ENCODE measurements around the gene COX17.

Gene COX17

GRCh38 chr3:119673875-119674274, 3.3 kb downstream of the COX17 start:
- no peak for DNase-seq (ENCODE audit: low spot score)

- no peak for DNase-seq (ENCODE audit: low spot score)
Measured at GRCh38 chr3:119672776-119673175, 4.4 kb downstream of the COX17 start.

DNA sequence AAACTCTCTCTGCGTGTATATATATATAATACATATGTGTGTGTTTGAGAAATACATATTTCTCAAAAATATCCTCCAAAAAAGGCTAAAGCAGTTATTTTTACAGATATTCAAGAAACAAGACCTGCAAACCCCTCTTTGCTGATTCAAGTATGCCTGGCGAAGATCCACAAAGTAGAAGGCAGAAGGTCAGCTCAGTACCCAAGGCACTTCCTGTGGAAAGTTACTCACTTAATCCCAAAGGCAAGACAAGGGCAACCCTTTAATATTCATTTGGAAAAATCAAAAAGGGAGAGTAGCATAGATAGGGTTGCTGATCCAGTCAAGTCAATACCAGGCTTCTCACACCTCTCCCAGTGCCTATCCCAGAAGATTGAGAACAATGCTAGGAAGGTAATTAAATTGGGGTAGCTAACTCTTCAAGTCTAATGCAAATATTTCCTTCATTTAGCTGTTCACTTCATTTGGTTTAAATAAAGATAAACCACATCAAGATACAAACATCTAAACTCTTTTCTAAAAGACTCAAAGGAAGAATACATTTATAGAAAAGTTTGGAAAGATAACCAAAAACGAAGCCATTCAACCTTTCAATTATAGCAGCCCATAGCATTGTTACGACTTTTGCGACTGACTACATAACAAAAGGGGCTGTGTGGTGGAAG, 7.2 kb downstream of the COX17 start:
- no peak for DNase-seq (ENCODE audit: low spot score)

GRCh38 chr3:119665954-119666559, 11.1 kb downstream of the COX17 start:
- DNase-seq (ENCODE audit: low spot score): no peak

- DNase-seq (ENCODE audit: low spot score): no peak
Measured at GRCh38 chr3:119664850-119665379, 12.3 kb downstream of the COX17 start.

- DNase-seq (ENCODE audit: low spot score): no peak
Measured at GRCh38 chr3:119664370-119664769, 12.8 kb downstream of the COX17 start.

GRCh38 chr3:119663885-119664284, 13.3 kb downstream of the COX17 start:
- no peak for DNase-seq (ENCODE audit: low spot score)

DNA sequence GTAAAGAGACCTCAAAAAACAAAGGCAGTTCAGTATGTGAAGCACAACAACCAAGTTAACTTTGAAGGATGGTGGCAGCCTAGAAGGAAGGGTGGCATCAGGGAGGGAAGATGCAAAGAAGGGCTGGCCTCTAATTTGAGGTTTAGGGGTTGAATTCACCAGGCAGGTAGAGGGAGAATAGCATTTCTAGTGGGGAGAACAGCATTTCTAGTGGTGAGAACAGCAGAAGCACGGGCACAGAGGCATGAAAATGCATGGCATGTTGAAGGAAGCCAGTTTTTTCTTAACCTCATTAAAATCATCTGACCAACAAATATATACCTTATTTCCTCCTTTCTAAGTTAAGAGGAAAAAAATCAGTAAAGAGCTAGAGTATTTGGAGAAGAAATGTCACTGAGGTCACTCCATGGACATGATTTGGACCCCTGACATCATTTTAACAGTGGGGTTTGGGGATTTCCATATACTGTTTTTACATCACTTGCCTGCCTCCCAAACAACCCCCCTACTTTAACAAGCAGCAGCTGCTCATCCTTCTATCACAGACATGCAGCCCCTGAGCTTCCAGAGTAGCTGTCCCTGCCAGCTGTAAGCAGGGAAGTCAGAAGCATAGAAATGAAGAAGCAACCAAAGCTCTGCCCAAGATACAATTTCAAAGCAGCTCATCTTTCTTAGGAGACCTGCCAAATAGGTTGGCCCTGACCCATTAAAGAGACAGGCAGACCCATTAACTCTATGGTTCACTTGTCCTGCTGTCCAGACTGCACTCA, 14.4 kb downstream of the COX17 start:
- no peak for DNase-seq (ENCODE audit: low spot score)

DNA sequence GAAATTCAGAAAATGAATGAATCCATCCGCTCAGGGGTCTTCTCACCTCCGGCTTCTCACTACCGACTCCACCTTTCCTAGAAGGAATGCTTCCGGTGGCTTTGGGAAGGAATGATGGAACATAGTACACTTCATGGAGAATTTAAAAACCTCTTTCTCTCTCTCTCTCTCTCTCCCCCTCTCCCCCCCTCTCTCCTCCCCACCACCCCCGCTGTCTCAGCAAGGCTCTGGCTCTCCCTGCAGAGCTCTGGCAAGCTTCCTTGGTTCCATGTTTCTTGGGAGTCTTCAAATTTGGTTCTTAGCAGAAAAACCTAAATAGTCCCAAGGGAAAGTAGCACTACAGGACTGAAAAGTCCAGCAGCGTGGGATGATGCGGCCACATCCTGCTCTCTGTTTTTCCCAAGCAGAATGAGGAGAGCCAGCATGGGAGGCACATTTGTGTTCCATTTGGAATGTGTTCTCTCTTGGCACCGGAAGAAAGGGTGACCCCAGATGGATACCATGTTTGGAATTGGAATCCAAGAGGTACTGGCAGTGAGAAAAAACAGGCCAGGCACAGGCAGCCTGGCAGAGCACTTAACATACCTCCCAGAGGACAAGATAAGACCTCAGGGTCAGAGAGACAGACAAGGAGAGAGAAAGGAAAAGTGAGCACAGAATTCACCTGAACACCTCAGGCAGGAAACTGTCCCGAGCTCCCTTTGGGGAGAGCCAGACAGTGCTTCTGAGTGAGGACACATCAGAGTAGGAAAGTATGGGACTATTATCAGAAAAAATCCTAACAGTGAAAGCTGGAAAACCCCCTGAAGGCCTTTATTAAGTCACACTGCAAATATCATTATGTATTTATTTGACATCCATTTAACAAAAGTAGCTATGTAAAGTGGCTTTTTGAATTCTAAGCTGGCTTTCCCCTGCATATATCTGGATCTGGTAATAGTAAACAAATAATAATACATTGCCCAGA, 16.4 kb downstream of the COX17 start, which contains the start of gene POPDC2:
Gene POPDC2 (minus strand): TSS at position 116 of the 967 bp plus-strand sequence. CDS start 166 bp downstream, outside the sequence.
- DNase-seq (ENCODE audit: low spot score): no peak

DNA sequence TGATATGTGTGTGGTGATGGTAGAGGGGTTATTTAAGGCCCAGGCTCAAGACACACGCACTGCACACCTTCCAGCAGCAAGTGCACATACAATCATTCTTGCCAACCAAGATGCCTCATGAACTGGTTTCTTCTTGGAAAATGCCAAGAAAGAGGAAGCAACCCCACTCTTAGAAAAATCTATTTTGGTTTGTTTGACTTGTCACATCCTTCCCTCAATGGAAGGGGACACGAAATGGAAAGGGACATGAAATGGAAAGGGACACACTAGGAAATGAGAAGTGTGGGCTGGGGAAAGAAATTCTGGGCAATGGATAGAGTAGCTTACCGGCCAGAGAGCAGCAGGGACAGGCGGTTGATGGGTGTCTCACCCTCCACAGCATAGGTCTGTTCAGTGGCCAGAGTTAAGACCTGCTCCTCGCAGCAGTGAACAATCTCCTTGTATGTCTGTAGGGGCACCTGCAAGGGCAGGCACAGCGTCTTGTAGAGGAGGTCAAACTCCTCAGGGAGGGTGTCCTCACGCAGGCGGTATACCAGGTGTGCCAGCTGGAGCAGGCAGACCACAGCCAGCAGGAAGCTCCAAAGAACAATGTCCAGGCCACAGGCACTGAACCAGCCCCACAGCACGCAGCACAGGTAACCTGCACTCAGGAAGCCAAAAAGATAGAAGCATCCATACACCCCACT, 17.5 kb downstream of the COX17 start:
- no peak for DNase-seq (ENCODE audit: low spot score)

- DNase-seq (ENCODE audit: low spot score): no peak
Measured at GRCh38 chr3:119658994-119659393, 18.2 kb downstream of the COX17 start.

GRCh38 chr3:119657887-119658702, 19.1 kb downstream of the COX17 start:
- DNase-seq (ENCODE audit: low spot score): no peak

- no peak for DNase-seq (ENCODE audit: low spot score)
Measured at GRCh38 chr3:119653876-119654275, 23.3 kb downstream of the COX17 start.

- no peak for DNase-seq (ENCODE audit: low spot score)
Measured at GRCh38 chr3:119652306-119653033, 24.7 kb downstream of the COX17 start.

DNA sequence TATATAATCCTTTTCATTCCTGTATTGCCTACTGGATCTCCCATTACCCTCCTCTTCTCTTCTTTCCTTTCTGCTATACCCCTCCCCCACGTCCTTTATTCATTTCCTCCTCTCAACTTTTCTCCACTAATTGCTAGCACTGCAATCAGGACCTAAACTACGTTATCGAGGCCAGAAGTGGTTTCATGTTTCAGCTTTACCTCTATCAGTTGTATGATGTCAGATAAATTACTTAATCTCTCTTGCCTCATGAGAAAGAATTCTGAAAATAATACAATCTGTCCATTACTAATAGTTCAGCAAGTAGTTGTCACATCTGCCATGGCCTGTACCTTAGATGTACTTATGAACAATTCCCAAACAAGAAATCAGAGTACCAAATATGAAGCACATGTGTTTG, 27.4 kb downstream of the COX17 start:
- DNase-seq (ENCODE audit: low spot score): no peak

DNA sequence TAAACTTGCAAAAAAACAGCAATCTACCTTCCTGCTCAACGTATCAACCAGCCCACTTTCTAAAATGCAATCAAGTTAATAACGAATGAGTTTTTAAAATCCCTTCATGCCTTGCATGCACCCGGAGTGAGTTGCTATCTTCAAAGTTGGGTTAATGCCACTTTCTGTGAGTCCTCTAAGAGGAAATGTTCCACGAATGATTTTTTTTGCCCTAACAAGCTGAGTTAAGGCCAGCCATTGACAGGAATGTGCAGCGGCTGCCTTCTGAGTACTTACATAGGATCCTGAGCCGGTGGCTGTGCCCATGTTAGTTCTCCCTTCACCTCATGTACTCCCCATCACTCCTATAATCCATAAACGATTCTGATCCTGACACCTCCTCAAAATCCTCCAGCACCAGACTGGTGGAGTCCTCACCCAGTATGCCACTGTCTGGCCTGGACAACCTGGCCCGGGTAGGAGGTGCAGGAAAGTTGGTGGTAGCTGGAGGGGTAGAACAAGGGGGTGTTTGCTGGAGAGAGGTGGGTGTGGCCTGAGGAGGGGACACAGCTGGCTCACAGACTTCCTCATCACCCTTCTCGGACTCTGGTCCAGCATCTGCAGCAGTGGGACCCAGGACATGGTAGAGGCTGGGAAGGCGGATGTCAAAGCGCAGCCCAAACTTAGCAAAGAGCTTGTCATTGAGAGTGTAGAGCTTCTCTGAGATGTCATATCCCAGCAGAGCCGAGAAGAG, 29.2 kb downstream of the COX17 start:
- DNase-seq (ENCODE audit: low spot score): no peak

- no peak for DNase-seq (ENCODE audit: low spot score)
Measured at GRCh38 chr3:119647171-119647570, 30.0 kb downstream of the COX17 start.

GRCh38 chr3:119645813-119646212, 31.4 kb downstream of the COX17 start:
- no peak for DNase-seq (ENCODE audit: low spot score)

DNA sequence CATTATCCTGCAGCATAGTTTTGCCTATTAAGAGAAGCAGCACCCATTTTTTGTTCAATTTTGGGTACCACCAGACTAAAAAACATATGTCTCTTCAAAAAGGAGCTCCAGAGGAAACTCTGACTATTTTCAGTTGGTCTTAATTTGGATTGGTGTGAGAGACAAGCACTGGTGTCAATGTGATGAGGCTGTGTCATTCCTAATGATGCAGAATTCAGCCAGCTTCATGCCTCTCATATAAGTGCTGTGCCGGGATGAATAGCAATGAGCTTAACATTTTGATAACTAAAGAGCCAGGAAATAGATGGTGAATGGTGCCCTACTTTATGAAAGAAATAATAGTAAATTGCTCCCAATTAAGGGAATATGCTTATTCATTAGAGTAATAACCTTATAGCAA, 32.7 kb downstream of the COX17 start:
- no peak for DNase-seq (ENCODE audit: low spot score)
